GM12878 (cell line): ENCODE data around the gene PLEKHH1.

ENCODE experiments used
- CREM ChIP-seq: IDR thresholded peaks from 2 replicates; pipeline ENCODE4 v1.6.1; 2014; ENCODE audit warnings: antibody characterized with exemption, low read depth
- EZH2 ChIP-seq: IDR thresholded peaks from 2 replicates; pipeline ENCODE4 v1.6.1; 2012; ENCODE audit warnings: low read depth, mild to moderate bottlenecking, control low read depth, inconsistent platforms, low read length, borderline replicate concordance; ENCODE audit not compliant: control insufficient read depth
- HDAC6 ChIP-seq: fragments of 200-600 bp; sonication (generic); IDR thresholded peaks from one replicate; pipeline ENCODE4 v1.8.0; 2017; ENCODE audit warnings: antibody characterized with exemption; ENCODE audit not compliant: unreplicated experiment
- MXI1 ChIP-seq: fragments of 150-350 bp; IDR thresholded peaks from 2 replicates; pipeline ENCODE4 v1.6.1; 2011; ENCODE audit warnings: low read depth, mild to moderate bottlenecking, inconsistent platforms, low read length, improper control_type of control experiment
- NRF1 ChIP-seq: conservative IDR thresholded peaks from 2 replicates; pipeline ENCODE4 v1.6.1; 2011; ENCODE audit warnings: mild to moderate bottlenecking, low read depth, low read length, improper control_type of control experiment
- TF ChIP-seq, protein P1 (sequence below), 3 experiments: IDR thresholded peaks in 2 of 3; conservative IDR thresholded peaks in 1 of 3; 2 replicates each; pipeline ENCODE4 v1.5.1; 2011; ENCODE audit warnings: low read depth in 3 of 3, low read length in 3 of 3, mild to moderate bottlenecking in 3 of 3, control low read depth in 2 of 3, moderate library complexity in 2 of 3, inconsistent platforms in 1 of 3, mixed read lengths in 1 of 3; ENCODE audit not compliant: control insufficient read depth in 2 of 3, insufficient read depth in 1 of 3; ENCODE audit errors: extremely low read depth in 1 of 3
- TF ChIP-seq, protein P2 (sequence below): fragments of 150-350 bp; IDR thresholded peaks from 2 replicates; pipeline ENCODE4 v1.6.1; 2014; ENCODE audit warnings: mild to moderate bottlenecking, low read depth, low read length
- TF ChIP-seq, protein P3 (sequence below): IDR thresholded peaks from 2 replicates; pipeline ENCODE4 v1.6.1; 2012; ENCODE audit warnings: mild to moderate bottlenecking, low read depth, low read length

DNA sequence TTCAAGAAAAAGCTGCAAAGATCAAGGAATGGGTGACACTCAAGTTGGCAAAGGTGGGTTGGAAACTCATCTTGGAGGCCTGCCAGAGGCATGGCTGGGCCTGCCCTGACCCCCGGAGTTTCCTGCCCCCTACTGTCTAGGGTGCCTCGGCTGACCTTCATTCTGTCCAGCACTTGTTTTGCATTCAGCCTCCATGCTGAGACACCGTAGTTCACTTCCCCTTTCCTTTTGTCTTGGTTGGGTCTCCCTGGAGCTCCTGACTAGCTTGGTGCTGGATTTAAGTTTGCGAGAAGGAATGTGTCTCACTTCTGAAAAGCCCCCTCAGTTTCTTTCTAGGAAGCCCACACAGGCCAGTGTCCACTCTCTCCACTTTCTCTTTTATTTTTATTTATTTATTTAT lies 26.5 kb downstream of the PLEKHH1 start:
- TF ChIP-seq, protein P1, sequence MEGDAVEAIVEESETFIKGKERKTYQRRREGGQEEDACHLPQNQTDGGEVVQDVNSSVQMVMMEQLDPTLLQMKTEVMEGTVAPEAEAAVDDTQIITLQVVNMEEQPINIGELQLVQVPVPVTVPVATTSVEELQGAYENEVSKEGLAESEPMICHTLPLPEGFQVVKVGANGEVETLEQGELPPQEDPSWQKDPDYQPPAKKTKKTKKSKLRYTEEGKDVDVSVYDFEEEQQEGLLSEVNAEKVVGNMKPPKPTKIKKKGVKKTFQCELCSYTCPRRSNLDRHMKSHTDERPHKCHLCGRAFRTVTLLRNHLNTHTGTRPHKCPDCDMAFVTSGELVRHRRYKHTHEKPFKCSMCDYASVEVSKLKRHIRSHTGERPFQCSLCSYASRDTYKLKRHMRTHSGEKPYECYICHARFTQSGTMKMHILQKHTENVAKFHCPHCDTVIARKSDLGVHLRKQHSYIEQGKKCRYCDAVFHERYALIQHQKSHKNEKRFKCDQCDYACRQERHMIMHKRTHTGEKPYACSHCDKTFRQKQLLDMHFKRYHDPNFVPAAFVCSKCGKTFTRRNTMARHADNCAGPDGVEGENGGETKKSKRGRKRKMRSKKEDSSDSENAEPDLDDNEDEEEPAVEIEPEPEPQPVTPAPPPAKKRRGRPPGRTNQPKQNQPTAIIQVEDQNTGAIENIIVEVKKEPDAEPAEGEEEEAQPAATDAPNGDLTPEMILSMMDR (IDR thresholded peaks at IDR 0.05 in 2 of 3, conservative IDR thresholded peaks at IDR 0.05 in 1 of 3; ENCODE audit: control insufficient read depth in 2 of 3, extremely low read depth in 1 of 3, insufficient read depth in 1 of 3, low read depth in 3 of 3, low read length in 3 of 3) = no peak
- TF ChIP-seq EZH2 (no peak), NRF1 (no peak), HDAC6 (no peak), MXI1 (no peak), CREM (no peak)
- TF ChIP-seq, protein P2, sequence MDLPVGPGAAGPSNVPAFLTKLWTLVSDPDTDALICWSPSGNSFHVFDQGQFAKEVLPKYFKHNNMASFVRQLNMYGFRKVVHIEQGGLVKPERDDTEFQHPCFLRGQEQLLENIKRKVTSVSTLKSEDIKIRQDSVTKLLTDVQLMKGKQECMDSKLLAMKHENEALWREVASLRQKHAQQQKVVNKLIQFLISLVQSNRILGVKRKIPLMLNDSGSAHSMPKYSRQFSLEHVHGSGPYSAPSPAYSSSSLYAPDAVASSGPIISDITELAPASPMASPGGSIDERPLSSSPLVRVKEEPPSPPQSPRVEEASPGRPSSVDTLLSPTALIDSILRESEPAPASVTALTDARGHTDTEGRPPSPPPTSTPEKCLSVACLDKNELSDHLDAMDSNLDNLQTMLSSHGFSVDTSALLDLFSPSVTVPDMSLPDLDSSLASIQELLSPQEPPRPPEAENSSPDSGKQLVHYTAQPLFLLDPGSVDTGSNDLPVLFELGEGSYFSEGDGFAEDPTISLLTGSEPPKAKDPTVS = no peak
- TF ChIP-seq, protein P3, sequence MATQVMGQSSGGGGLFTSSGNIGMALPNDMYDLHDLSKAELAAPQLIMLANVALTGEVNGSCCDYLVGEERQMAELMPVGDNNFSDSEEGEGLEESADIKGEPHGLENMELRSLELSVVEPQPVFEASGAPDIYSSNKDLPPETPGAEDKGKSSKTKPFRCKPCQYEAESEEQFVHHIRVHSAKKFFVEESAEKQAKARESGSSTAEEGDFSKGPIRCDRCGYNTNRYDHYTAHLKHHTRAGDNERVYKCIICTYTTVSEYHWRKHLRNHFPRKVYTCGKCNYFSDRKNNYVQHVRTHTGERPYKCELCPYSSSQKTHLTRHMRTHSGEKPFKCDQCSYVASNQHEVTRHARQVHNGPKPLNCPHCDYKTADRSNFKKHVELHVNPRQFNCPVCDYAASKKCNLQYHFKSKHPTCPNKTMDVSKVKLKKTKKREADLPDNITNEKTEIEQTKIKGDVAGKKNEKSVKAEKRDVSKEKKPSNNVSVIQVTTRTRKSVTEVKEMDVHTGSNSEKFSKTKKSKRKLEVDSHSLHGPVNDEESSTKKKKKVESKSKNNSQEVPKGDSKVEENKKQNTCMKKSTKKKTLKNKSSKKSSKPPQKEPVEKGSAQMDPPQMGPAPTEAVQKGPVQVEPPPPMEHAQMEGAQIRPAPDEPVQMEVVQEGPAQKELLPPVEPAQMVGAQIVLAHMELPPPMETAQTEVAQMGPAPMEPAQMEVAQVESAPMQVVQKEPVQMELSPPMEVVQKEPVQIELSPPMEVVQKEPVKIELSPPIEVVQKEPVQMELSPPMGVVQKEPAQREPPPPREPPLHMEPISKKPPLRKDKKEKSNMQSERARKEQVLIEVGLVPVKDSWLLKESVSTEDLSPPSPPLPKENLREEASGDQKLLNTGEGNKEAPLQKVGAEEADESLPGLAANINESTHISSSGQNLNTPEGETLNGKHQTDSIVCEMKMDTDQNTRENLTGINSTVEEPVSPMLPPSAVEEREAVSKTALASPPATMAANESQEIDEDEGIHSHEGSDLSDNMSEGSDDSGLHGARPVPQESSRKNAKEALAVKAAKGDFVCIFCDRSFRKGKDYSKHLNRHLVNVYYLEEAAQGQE = no peak
